ENCODE results near the gene MTERF2. TPM values are rescaled to one million over a fixed set of nuclear protein-coding genes. Genes with fewer than 3 reads are reported as not detected.
"Not testable (repeated sequence)": the region's sequence is repeated elsewhere in the genome, so short reads cannot be mapped to it uniquely, and the experiment has no call there.

Gene MTERF2
- total and polyA plus RNA-seq, 4 donors = 4.8 to 41.4 (median 14.1) TPM

DNA sequence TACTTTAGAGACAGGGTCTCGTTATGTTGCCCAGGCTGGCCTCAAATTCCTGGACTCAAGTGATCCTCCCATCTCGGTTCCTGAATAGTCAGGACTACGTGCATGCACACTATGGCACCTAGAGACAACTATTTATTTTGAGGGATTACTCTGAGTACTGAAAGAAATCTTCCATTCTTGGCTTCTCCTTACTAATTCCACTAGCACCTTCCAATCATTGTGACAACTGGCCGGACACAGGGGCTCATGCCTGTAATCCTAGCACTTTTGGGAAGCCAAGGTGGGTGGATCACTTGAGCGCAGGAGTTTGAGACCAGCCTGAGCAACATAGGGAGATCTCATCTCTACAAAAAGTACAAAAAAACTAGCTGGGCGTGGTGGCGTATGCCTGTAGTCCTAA, 42.1 kb upstream of the MTERF2 start:
- peaks cover 2 to 35% (median 17%) of the 10 kb centered on the region in 5 donors for H3K4me1 ChIP-seq (ENCODE audit: control insufficient read depth in 5 of 5, insufficient read depth in 5 of 5, low read length in 5 of 5)
- ATAC-seq (ENCODE audit: insufficient read depth, low FRiP score) (no peak), DNase-seq (peak in 2 of 3 donors; percentile 8 to 22)
- TF ChIP-seq, protein P1, sequence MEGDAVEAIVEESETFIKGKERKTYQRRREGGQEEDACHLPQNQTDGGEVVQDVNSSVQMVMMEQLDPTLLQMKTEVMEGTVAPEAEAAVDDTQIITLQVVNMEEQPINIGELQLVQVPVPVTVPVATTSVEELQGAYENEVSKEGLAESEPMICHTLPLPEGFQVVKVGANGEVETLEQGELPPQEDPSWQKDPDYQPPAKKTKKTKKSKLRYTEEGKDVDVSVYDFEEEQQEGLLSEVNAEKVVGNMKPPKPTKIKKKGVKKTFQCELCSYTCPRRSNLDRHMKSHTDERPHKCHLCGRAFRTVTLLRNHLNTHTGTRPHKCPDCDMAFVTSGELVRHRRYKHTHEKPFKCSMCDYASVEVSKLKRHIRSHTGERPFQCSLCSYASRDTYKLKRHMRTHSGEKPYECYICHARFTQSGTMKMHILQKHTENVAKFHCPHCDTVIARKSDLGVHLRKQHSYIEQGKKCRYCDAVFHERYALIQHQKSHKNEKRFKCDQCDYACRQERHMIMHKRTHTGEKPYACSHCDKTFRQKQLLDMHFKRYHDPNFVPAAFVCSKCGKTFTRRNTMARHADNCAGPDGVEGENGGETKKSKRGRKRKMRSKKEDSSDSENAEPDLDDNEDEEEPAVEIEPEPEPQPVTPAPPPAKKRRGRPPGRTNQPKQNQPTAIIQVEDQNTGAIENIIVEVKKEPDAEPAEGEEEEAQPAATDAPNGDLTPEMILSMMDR (IDR thresholded peaks at IDR 0.05; ENCODE audit: control extremely low read depth, extremely low read depth) = no peak
- no peaks in the 10 kb centered on the region for H3K9me3 ChIP-seq (ENCODE audit: control insufficient read depth in 4 of 4, insufficient read depth in 3 of 4, low read length in 3 of 4)
- no peaks in the 10 kb centered on the region for H3K36me3 ChIP-seq (ENCODE audit: control insufficient read depth in 4 of 4, insufficient read depth in 4 of 4, low read length in 4 of 4)
- WGBS, 2 donors = 86 to 87% methylated on average over 7 of the region's 7 CpGs
- no peak overlapping the region for H3K4me3 ChIP-seq
- no peaks in the 10 kb centered on the region for H3K27me3 ChIP-seq (ENCODE audit: control insufficient read depth in 3 of 3, insufficient read depth in 3 of 3, low read length in 2 of 3)
- no peak overlapping the region for H3K9ac ChIP-seq (ENCODE audit: insufficient read depth in 1 of 2, low read length in 2 of 2)
- no peak overlapping the region for H3K27ac ChIP-seq (ENCODE audit: low read depth in 1 of 2, low read length in 1 of 2)

DNA sequence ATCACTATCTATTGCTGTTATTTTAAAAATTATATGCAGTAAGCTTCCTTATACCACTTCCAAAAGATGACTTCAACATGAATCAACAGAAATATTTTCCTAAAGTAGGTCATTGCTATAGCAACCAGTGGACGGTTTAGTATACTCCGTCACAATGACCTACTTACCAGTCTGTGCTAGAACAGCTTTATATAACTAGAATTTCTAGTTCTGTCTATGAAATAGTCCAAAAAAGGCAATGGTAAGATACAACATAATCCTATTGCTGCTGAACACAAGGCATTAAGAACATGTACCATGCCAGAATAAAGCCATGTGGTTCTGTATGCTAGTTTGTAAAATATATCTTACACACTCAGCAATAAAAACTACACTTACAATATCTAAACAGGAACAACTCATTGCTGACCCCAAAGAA, 40.7 kb upstream of the MTERF2 start:
- DNase-seq = peak; percentile 31 to 98 (median 95)
- H3K4me1 ChIP-seq (ENCODE audit: control insufficient read depth in 5 of 5, insufficient read depth in 5 of 5, low read length in 5 of 5) = peaks cover 2 to 32% (median 15%) of the 10 kb centered on the region in 5 donors
- no peaks in the 10 kb centered on the region for H3K9me3 ChIP-seq (ENCODE audit: control insufficient read depth in 4 of 4, insufficient read depth in 3 of 4, low read length in 3 of 4)
- H3K27me3 ChIP-seq (ENCODE audit: control insufficient read depth in 3 of 3, insufficient read depth in 3 of 3, low read length in 2 of 3) = no peaks in the 10 kb centered on the region
- no peak overlapping the region for H3K4me3 ChIP-seq
- 21 to 50% methylated on average over 2 of the region's 2 CpGs for WGBS, 2 donors
- ATAC-seq (ENCODE audit: insufficient read depth, low FRiP score) = peak; percentile 83
- no peaks in the 10 kb centered on the region for H3K36me3 ChIP-seq (ENCODE audit: control insufficient read depth in 4 of 4, insufficient read depth in 4 of 4, low read length in 4 of 4)
- H3K27ac ChIP-seq (ENCODE audit: low read depth in 1 of 2, low read length in 1 of 2) = peak overlapping the region in 1 of 2 donors; percentile 60
- TF ChIP-seq, protein P1 (IDR thresholded peaks at IDR 0.05; ENCODE audit: control extremely low read depth, extremely low read depth) = no peak
- peak overlapping the region; percentile 42 to 81 for H3K9ac ChIP-seq (ENCODE audit: insufficient read depth in 1 of 2, low read length in 2 of 2)

DNA sequence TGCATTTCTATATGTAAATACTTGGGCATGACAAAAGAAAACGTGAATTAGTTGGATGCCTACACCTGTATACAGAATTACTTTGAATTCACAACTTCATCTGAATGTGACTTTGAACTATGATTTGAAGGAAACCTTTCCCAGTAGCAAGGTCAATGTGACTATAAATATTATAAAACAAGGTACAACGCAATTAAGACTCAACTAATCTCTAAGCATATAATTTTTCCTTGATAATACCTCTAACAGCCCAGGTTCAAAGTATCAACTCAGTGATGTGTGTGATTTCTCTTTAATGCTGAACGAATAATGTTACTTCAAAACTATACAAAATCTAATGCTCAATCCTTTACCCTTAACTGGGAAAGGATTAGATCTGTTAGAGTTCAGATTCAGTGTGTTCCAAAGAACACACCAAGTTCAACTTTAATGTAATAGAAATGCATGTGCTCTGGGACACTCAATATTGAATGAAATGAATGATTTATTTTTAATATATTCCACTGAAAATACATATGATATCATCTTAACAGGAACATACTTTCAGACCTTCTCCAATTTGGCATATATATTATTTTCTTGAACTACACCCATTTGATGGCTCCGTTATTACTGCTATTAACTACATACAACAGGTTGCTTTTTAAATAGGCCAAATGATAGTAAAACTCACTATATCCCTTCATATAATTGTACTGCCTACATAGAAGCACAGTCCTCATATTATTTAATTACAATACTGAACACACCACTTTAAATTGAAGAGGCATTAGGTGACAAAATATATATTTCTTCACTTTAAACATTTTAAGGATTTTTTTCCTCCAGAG, 40.1 kb upstream of the MTERF2 start:
- TF ChIP-seq, protein P1 (IDR thresholded peaks at IDR 0.05; ENCODE audit: control extremely low read depth, extremely low read depth) = no peak
- Histone ChIP-seq H3K9ac (ENCODE audit: insufficient read depth in 1 of 2, low read length in 2 of 2) (peak overlapping the region in 1 of 2 donors; percentile 81), H3K9me3 (ENCODE audit: control insufficient read depth in 4 of 4, insufficient read depth in 3 of 4, low read length in 3 of 4) (no peaks in the 10 kb centered on the region), H3K4me1 (ENCODE audit: control insufficient read depth in 5 of 5, insufficient read depth in 5 of 5, low read length in 5 of 5) (peaks cover 2 to 32% (median 15%) of the 10 kb centered on the region in 5 donors), H3K27me3 (ENCODE audit: control insufficient read depth in 3 of 3, insufficient read depth in 3 of 3, low read length in 2 of 3) (no peaks in the 10 kb centered on the region), H3K27ac (ENCODE audit: low read depth in 1 of 2, low read length in 1 of 2) (peak overlapping the region in 1 of 2 donors; percentile 45), H3K4me3 (no peak overlapping the region), H3K36me3 (ENCODE audit: control insufficient read depth in 4 of 4, insufficient read depth in 4 of 4, low read length in 4 of 4) (no peaks in the 10 kb centered on the region)
- peak in 1 of 3 donors; percentile 13 for DNase-seq
- no peak for ATAC-seq (ENCODE audit: insufficient read depth, low FRiP score)
- 62 to 81% methylated on average over 4 of the region's 4 CpGs for WGBS, 2 donors

DNA sequence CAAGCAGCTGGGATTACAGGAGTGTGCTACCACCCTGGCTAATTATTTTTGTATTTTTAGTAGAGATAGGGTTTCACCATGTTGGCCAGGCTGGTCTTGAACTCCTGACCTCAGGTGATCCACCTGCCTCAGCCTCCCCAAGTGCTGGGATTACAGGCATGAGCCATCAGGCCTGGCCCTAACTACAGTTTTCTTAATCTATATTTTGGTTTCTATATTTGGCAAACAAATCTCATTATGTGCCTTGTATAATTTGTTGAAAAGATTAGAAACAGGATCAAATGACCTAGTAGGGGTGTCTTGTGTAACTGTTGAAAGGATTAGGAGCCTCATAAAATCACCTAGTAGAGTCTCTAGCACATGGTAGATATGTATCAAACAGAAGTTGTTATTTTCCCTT, 39.4 kb upstream of the MTERF2 start:
- peaks cover 2 to 32% (median 15%) of the 10 kb centered on the region in 5 donors for H3K4me1 ChIP-seq (ENCODE audit: control insufficient read depth in 5 of 5, insufficient read depth in 5 of 5, low read length in 5 of 5)
- H3K9ac ChIP-seq (ENCODE audit: insufficient read depth in 1 of 2, low read length in 2 of 2) = peak overlapping the region in 1 of 2 donors; percentile 81
- ATAC-seq (ENCODE audit: insufficient read depth, low FRiP score); H3K36me3 ChIP-seq (ENCODE audit: control insufficient read depth in 4 of 4, insufficient read depth in 4 of 4, low read length in 4 of 4); H3K4me3 ChIP-seq; H3K9me3 ChIP-seq (ENCODE audit: control insufficient read depth in 4 of 4, insufficient read depth in 3 of 4, low read length in 3 of 4); H3K27me3 ChIP-seq (ENCODE audit: control insufficient read depth in 3 of 3, insufficient read depth in 3 of 3, low read length in 2 of 3): not testable (repeated sequence)
- peak overlapping the region in 1 of 2 donors; percentile 75 for H3K27ac ChIP-seq (ENCODE audit: low read depth in 1 of 2, low read length in 1 of 2)
- peak in 1 of 3 donors; percentile 14 for DNase-seq
